ENCODE results near the gene RARG. TPM values are rescaled to one million over a fixed set of nuclear protein-coding genes. Genes with fewer than 3 reads are reported as not detected.

RARG gene
- total and polyA plus RNA-seq, 2 of the 8 experiments (the other 6 are each of a cell fraction or from before 2014, with no cell fraction given): 68.6 to 68.9 TPM

DNA sequence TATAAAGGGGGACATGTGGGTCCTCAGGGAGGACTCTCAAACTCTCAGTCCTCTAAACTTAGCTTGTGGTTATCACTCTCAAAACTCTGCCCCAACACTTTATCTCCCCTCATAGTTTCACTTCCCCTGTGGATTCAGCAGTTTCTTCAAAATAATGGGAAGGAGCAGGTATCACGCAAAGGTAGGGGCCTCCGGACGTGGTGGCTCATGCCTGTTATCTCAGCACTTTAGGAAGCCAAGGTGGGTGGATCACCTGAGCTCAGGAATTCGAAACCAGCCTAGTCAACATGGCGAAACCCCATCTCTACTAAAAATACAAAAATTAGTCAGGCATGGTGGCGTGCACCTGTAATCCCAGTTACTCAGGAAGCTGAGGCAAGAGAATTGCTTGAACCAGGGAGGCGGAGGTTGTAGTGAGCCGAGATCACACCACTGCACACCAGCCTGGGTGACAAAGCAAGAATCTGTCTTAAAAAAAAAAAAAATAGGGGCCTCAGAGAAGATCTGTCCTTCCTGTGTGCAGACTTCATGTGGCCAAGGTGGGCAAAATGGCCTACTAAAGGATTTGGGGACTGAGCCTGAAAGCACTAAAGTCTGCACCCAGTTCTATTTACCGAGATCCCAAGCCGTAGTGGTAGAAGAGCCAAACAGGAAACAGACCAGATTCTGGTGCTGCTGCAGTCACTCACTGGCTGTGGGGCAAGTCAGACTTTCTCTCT lies 31.4 kb downstream of the RARG start:
- Histone ChIP-seq H3K36me3 (ENCODE audit: control insufficient read depth in 2 of 4, insufficient read depth in 4 of 4, low read length in 3 of 4) (no peaks in the 10 kb centered on the region), H2AFZ (ENCODE audit: low read length) (no peak overlapping the region), H2BK20ac (ENCODE audit: low read length) (no peak overlapping the region), H3K4ac (replicated peaks; ENCODE audit: insufficient read length, low read depth, low read length) (no peak overlapping the region), H3K18ac (ENCODE audit: extremely low read depth, low read length) (no peak overlapping the region), H3K56ac (replicated peaks; ENCODE audit: insufficient read length, low read depth, low read length) (no peak overlapping the region), H2BK120ac (replicated peaks; ENCODE audit: low read depth, low read length) (no peak overlapping the region), H3K79me2 (ENCODE audit: control insufficient read depth in 1 of 2, insufficient read depth in 2 of 2, low read length in 2 of 2) (no peaks in the 10 kb centered on the region), H3K27ac (ENCODE audit: low read depth, low read length) (no peak overlapping the region), H3K23me2 (ENCODE audit: low read depth, low read length) (peaks cover 2% of the 10 kb centered on the region; the same call in 1 of the 2 replicates), H3K14ac (ENCODE audit: insufficient read length) (no peak overlapping the region), H2BK5ac (ENCODE audit: low read depth, low read length) (no peak overlapping the region), H3K23ac (ENCODE audit: insufficient read length) (no peak overlapping the region), H3K79me1 (ENCODE audit: low read depth, low read length) (no peaks in the 10 kb centered on the region), H3K4me2 (ENCODE audit: insufficient read depth in 1 of 2, low read depth in 2 of 2, low read length in 2 of 2) (no peak overlapping the region), H3K4me1 (replicated peaks in 1 of 4; ENCODE audit: control insufficient read depth in 3 of 4, insufficient read depth in 4 of 4, low read length in 3 of 4) (no peaks in the 10 kb centered on the region; a peak in 1 of 7 replicates), H4K20me1 (replicated peaks in 1 of 2; ENCODE audit: control insufficient read depth in 1 of 2, insufficient read depth in 2 of 2, low read length in 2 of 2) (no peaks in the 10 kb centered on the region), H3K27me3 (replicated peaks in 1 of 4; ENCODE audit: control insufficient read depth in 3 of 4, extremely low read depth in 1 of 4, insufficient read depth in 3 of 4, low read length in 3 of 4) (peaks cover under 1 to 27% (median 16%) of the 10 kb centered on the region in 4 experiments), H4K5ac (ENCODE audit: insufficient read length, low read depth, low read length) (no peak overlapping the region), H3K9me3 (ENCODE audit: insufficient read depth in 2 of 2, low read depth in 1 of 2, low read length in 1 of 2) (no peaks in the 10 kb centered on the region), H3K4me3 (ENCODE audit: extremely low read depth in 1 of 4, insufficient read depth in 2 of 4, low read depth in 3 of 4, low read length in 4 of 4) (no peak overlapping the region), H2BK12ac (ENCODE audit: low read depth, low read length) (no peak overlapping the region), H2BK15ac (ENCODE audit: low read length) (no peak overlapping the region), H4K91ac (replicated peaks; ENCODE audit: insufficient read length, low read length) (no peak overlapping the region), H4K8ac (ENCODE audit: extremely low read depth, insufficient read depth, low read length) (no peak overlapping the region), H3K9ac (replicated peaks in 1 of 4; ENCODE audit: extremely low read depth in 1 of 4, low read depth in 3 of 4, low read length in 3 of 4) (no peak overlapping the region), H2AK5ac (ENCODE audit: low read depth, low read length) (no peak overlapping the region)
- FAIRE-seq (no peak), DNase-seq (ENCODE audit: low read depth in 1 of 2, low spot score in 2 of 2) (no peak)
- CTCF ChIA-PET (ENCODE audit: partially characterized antibody): interaction anchor here (0.8 to 17.9 kb wide), 9 partner anchors 12 to 149 kb away, joined by 3 to 573 read pairs (median 8); partner anchors contain the start of genes CSAD, ITGB7, MYG1 and PFDN5
- POLR2A ChIA-PET (ENCODE audit: partially characterized antibody): interaction anchor here (1.2 to 2.0 kb wide), 5 partner anchors 13 to 68 kb away, joined by 3 to 6 read pairs (median 4); no protein-coding TSS in a partner anchor
- 88% methylated on average over 10 of the region's 10 CpGs; no CpG with 5 or more reads in 1 of the 2 experiments for WGBS, 2 experiments (ENCODE audit: extremely low coverage in 1 of 2, insufficient coverage in 1 of 2, insufficient read length in 1 of 2, insufficient replicate concordance in 2 of 2, low coverage in 1 of 2, low lambda C conversion rate in 2 of 2, missing lambda C conversion rate in 1 of 2)
- no peak for TF ChIP-seq SIN3A (conservative IDR thresholded peaks at IDR 0.05 in 1 of 2, IDR thresholded peaks at IDR 0.05 in 1 of 2; ENCODE audit: low read depth in 1 of 2, low read length in 2 of 2)
- no peak for TF ChIP-seq JUND (IDR thresholded peaks at IDR 0.05; ENCODE audit: low read length)
- no peak for TF ChIP-seq EGR1 (IDR thresholded peaks at IDR 0.05; ENCODE audit: borderline replicate concordance, low read depth, low read length)
- no peak for TF ChIP-seq KDM4A (IDR thresholded peaks at IDR 0.05; ENCODE audit: low read depth, low read length, severe bottlenecking)
- TF ChIP-seq SIRT6 (IDR thresholded peaks at IDR 0.05; ENCODE audit: low read length): no peak
- TF ChIP-seq CTBP2 (IDR thresholded peaks at IDR 0.05; ENCODE audit: borderline replicate concordance, insufficient read depth, insufficient read length, low read length): no peak
- TF ChIP-seq POLR2AphosphoS5 (IDR thresholded peaks at IDR 0.05; ENCODE audit: low read depth, low read length): no peak
- TF ChIP-seq, protein P1, sequence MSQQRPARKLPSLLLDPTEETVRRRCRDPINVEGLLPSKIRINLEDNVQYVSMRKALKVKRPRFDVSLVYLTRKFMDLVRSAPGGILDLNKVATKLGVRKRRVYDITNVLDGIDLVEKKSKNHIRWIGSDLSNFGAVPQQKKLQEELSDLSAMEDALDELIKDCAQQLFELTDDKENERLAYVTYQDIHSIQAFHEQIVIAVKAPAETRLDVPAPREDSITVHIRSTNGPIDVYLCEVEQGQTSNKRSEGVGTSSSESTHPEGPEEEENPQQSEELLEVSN (IDR thresholded peaks at IDR 0.05): no peak
- no peak for TF ChIP-seq KDM5A (IDR thresholded peaks at IDR 0.05; ENCODE audit: low read length)
- TF ChIP-seq EP300 (IDR thresholded peaks at IDR 0.05; ENCODE audit: borderline replicate concordance in 1 of 2, low read depth in 2 of 2, low read length in 2 of 2): no peak
- no peak for TF ChIP-seq BCL11A (IDR thresholded peaks at IDR 0.05; ENCODE audit: low read depth in 2 of 2, low read length in 2 of 2)
